ENCODE measurements around the gene GYS2.

DNA sequence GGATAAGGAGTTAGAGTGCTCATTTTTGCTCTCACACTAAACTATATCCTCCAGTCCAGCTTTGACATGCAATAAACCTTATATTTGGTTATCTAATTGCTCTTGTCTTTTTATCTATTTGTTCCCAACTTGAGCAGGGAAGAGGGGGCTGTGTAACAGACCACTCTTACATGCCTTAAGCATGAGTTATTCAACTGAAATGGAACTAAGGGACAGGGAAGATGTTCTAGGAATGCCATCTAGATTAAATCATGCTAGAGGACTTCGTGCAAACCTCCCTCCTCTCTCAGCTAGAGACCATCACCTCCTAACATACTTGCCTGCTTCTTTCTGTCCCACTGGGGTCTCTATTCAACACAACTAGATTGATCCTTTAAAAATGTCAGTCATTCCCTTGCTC lies 57.9 kb downstream of the GYS2 start:
- no peak for TF ChIP-seq POLR2AphosphoS5 (IDR thresholded peaks at IDR 0.05; ENCODE audit: low read depth, low read length)
- no peak for TF ChIP-seq POLR2A (IDR thresholded peaks at IDR 0.05; ENCODE audit: low read depth, low read length)
- TF ChIP-seq TAF1 (IDR thresholded peaks at IDR 0.05; ENCODE audit: low read depth, low read length): no peak

Data from GM12891 (cell line).